HG03469 (cell line): Measurements from ENCODE around the gene FOXN1.
"Not testable (repeated sequence)": the region's sequence is repeated elsewhere in the genome, so short reads cannot be mapped to it uniquely, and the experiment has no call there.

Experiments
- ATAC-seq: cut with Tn5 transposase; IDR thresholded peaks from one replicate; pipeline ENCODE4 v1.9.1; 2021; ENCODE audit warnings: mild to moderate bottlenecking, moderate library complexity, moderate number of reproducible peaks; ENCODE audit not compliant: unreplicated experiment

FOXN1 gene, protein sequence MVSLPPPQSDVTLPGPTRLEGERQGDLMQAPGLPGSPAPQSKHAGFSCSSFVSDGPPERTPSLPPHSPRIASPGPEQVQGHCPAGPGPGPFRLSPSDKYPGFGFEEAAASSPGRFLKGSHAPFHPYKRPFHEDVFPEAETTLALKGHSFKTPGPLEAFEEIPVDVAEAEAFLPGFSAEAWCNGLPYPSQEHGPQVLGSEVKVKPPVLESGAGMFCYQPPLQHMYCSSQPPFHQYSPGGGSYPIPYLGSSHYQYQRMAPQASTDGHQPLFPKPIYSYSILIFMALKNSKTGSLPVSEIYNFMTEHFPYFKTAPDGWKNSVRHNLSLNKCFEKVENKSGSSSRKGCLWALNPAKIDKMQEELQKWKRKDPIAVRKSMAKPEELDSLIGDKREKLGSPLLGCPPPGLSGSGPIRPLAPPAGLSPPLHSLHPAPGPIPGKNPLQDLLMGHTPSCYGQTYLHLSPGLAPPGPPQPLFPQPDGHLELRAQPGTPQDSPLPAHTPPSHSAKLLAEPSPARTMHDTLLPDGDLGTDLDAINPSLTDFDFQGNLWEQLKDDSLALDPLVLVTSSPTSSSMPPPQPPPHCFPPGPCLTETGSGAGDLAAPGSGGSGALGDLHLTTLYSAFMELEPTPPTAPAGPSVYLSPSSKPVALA

GRCh38 chr17:28505986-28506665 is at the start of gene FOXN1:
FOXN1 (plus strand) TSS chr17:28506348; CDS start chr17:28523970, 17,622 bp downstream.
- ATAC-seq = no peak

DNA sequence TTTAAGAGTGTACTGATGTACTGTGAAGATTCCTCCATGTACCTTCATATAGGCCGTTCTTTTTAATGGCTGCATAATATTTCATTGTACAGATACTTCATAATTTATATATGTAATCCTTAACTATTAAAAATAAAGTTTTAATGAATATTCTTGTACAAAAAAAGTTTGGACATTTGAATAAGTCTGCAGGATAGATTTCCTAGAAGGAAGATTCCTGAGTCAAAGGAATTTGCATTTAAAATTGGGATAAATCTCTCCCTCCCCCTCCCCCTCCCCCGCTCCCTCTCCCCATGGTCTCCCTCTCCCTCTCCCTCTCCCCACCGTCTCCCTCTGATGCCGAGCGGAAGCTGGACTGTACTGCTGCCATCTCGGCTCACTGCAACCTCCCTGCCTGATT is 48.3 kb upstream of the FOXN1 start:
- ATAC-seq = no peak

- ATAC-seq = not testable (repeated sequence)
Observed at GRCh38 chr17:28458881-28459280, 47.3 kb upstream of the FOXN1 start.

DNA sequence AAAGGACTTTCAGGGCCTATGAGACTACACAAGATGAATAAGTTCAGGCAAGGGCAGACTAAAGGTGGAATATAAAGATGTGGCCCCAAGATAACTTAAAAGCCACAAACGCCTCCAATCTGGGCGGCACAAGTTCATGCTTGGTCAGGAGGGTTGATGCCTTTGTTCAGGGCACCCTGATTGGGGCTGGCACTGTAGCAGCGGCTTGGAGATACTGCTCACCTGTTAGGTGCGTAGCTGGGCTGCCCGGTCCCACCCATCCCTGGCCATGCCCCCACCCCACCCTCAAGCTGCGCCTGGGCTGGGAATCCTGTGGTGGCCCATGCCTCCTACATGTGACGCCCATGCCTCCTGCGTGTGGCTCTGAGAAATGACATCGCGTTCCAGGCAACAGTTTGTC is 45.2 kb upstream of the FOXN1 start:
- ATAC-seq = no peak

GRCh38 chr17:28466001-28466400 is 40.1 kb upstream of the FOXN1 start:
- no peak for ATAC-seq

GRCh38 chr17:28466521-28467048 is 39.6 kb upstream of the FOXN1 start:
- no peak for ATAC-seq

GRCh38 chr17:28467456-28468025 is 38.6 kb upstream of the FOXN1 start:
- ATAC-seq = no peak

DNA sequence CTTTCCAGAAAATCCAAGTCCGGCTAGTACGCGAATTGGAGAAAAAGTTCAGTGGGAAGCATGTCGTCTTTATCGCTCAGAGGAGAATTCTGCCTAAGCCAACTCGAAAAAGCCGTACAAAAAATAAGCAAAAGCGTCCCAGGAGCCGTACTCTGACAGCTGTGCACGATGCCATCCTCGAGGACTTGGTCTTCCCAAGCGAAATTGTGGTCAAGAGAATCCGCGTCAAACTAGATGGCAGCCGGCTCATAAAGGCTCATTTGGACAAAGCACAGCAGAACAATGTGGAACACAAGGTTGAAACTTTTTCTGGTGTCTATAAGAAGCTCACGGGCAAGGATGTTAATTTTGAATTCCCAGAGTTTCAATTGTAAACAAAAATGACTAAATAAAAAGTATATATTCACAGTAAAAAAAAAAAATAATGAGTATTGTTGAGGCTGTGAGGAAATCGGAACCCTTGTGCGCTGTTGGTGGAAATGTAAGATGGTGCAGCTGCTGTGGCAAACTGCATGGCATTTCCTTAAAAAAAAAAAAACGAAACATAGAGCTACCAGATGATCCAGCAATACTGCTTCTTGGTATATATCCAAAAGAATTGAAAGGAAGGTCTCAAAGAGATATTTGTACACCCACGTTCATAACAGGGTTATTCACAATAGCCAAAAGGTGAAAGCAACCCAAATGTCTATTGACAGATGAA is 38.0 kb upstream of the FOXN1 start:
- ATAC-seq = not testable (repeated sequence)

- no peak for ATAC-seq
Observed at GRCh38 chr17:28468781-28469180, 37.4 kb upstream of the FOXN1 start.

GRCh38 chr17:28469376-28469775 is 36.8 kb upstream of the FOXN1 start:
- ATAC-seq = no peak

DNA sequence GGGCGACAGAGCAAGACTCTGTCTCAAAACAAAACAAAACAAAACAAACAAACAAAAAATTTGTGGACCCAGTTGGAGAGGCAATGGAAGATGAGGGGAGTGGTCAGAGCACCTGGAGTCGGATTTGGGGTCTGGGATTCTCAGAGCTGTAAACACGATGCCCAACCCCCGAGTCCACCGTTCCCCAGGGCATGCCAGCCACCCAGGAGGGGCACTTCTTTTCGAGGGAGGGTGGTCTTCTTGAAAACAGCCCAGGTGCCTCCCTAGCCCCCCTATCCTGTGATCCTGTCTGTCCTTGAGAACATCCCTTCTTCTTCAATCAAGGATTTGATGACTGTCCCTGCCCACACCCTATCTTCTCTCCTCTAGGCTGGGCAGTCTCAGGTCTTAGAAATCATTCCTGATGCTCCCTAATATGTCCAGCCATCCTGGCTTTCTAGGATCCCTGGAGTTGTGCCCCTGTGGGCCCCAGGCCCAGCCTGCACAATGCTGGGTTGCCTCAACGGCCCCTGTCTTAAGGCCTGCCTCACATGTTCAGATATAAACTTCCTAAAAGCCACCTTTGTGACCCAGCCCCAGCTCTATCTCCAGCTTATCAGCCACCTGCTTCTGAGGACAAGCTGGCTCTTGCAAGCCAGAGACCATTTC is 35.8 kb upstream of the FOXN1 start:
- no peak for ATAC-seq

- no peak for ATAC-seq
Observed at GRCh38 chr17:28470914-28471366, 35.2 kb upstream of the FOXN1 start.

- ATAC-seq = no peak
Observed at GRCh38 chr17:28471531-28472342, 34.4 kb upstream of the FOXN1 start.

DNA sequence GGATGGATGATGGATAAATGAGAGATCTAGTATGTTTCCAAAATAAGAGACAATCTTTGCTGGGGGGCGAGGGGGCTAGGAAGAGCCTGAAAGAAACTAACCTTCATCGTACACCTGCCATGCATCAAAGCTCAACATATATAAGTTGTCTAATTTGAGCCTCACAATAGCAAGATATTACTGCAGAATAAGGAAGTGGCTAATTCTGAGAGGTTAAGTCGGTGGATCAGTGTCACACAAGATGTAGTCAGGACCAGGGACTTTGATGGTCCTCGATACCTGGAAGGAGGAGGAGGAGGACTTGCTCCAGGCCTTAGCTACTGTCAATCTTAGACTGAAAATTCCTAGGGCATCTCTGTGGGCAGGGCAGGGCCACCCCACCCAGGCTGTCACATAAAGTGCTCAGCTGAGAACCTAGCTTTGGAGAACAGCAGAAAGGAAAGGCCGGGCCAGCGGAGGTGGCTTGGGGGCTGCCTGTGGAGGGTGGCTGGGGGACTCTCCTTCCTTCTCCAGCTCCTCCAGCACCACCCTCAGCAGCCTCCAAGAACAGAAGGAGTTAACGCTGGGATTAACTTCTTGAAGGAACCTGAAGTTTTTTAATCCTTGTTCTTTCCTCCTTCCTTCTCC is 33.2 kb upstream of the FOXN1 start:
- no peak for ATAC-seq

GRCh38 chr17:28473542-28473941 is 32.6 kb upstream of the FOXN1 start, which contains the start of gene SLC13A2:
SLC13A2 (plus strand) TSS chr17:28473644; CDS start chr17:28473713, 69 bp downstream.
- ATAC-seq = no peak

GRCh38 chr17:28474111-28474531 is 32.0 kb upstream of the FOXN1 start:
- no peak for ATAC-seq

- no peak for ATAC-seq
Observed at GRCh38 chr17:28475151-28475900, 30.8 kb upstream of the FOXN1 start.
